GM23338 (cell line): Measurements from ENCODE around the gene SEC11C. TPM values are rescaled to one million over a fixed set of nuclear protein-coding genes. Genes with fewer than 3 reads are reported as not detected.

ENCODE experiments used
- ATAC-seq: fragments of 200-7000 bp; cut with Tn5 transposase; 3 replicates; pipeline ENCODE4 v1.9.1; 2020
- DNase-seq: peaks from one replicate; pipeline ENCODE4 v3.0.0-alpha.2; 2015; ENCODE audit warnings: low spot score
- H2AFZ ChIP-seq: fragments of 200-600 bp; sonication (generic); 2 replicates; pipeline ENCODE4 v1.8.0; 2016; ENCODE audit warnings: antibody characterized with exemption, mild to moderate bottlenecking, moderate library complexity
- H3F3A ChIP-seq: fragments of 200-600 bp; sonication (generic); replicated peaks from 2 replicates; pipeline ENCODE4 v1.8.0; 2017; ENCODE audit warnings: antibody characterized with exemption, mixed run types, low read depth
- H3K27ac ChIP-seq: fragments of 200-600 bp; sonication (generic); 2 replicates; pipeline ENCODE4 v1.6.1; 2016; ENCODE audit warnings: low read depth
- H3K27me3 ChIP-seq: fragments of 200-600 bp; sonication (generic); 2 replicates; pipeline ENCODE4 v1.8.0; 2016; ENCODE audit warnings: mild to moderate bottlenecking, mixed run types, moderate library complexity; ENCODE audit not compliant: insufficient read depth
- H3K36me3 ChIP-seq: fragments of 200-600 bp; sonication (generic); 2 replicates; pipeline ENCODE4 v1.8.0; 2016; ENCODE audit warnings: mild to moderate bottlenecking; ENCODE audit not compliant: insufficient read depth
- H3K4me1 ChIP-seq: fragments of 200-600 bp; sonication (generic); 2 replicates; pipeline ENCODE4 v1.8.0; 2016; ENCODE audit warnings: mild to moderate bottlenecking, moderate library complexity; ENCODE audit not compliant: insufficient read depth
- H3K4me2 ChIP-seq: fragments of 200-600 bp; sonication (generic); 2 replicates; pipeline ENCODE4 v1.7.1; 2017; ENCODE audit warnings: mixed run types
- H3K4me3 ChIP-seq: fragments of 200-600 bp; sonication (generic); 2 replicates; pipeline ENCODE4 v1.6.1; 2016; ENCODE audit warnings: mixed run types
- H3K79me2 ChIP-seq: fragments of 200-600 bp; sonication (generic); replicated peaks from 2 replicates; pipeline ENCODE4 v1.8.0; 2017; ENCODE audit warnings: mild to moderate bottlenecking; ENCODE audit not compliant: insufficient read depth
- H3K9me2 ChIP-seq: fragments of 200-600 bp; sonication (generic); 2 replicates; pipeline ENCODE4 v1.8.0; 2017; ENCODE audit not compliant: insufficient read depth
- H4K20me1 ChIP-seq: fragments of 200-600 bp; sonication (generic); replicated peaks from 2 replicates; pipeline ENCODE4 v1.8.0; 2017; ENCODE audit warnings: mild to moderate bottlenecking; ENCODE audit not compliant: insufficient read depth
- H3K27ac Mint-ChIP-seq: 2 replicates; pipeline ENCODE4 v1.8.0; 2020; ENCODE audit warnings: inconsistent platforms, mild to moderate bottlenecking, moderate library complexity, mixed read lengths
- H3K27me3 Mint-ChIP-seq: 3 replicates; pipeline ENCODE4 v1.8.0; 2022; ENCODE audit warnings: low read depth, mild to moderate bottlenecking, moderate library complexity, mixed read lengths, inconsistent platforms; ENCODE audit not compliant: insufficient read depth, poor library complexity
- H3K36me3 Mint-ChIP-seq: 3 replicates; pipeline ENCODE4 v1.8.0; 2021; ENCODE audit warnings: low read depth, mild to moderate bottlenecking, inconsistent platforms, moderate library complexity, mixed read lengths
- H3K4me1 Mint-ChIP-seq: 3 replicates; pipeline ENCODE4 v1.8.0; 2020; ENCODE audit warnings: mild to moderate bottlenecking, inconsistent platforms, mixed read lengths
- H3K4me3 Mint-ChIP-seq: 3 replicates; pipeline ENCODE4 v1.8.0; 2021; ENCODE audit warnings: moderate library complexity, mild to moderate bottlenecking, inconsistent platforms, mixed read lengths
- H3K9me3 Mint-ChIP-seq: 3 replicates; pipeline ENCODE4 v1.8.0; 2020; ENCODE audit warnings: moderate library complexity, mild to moderate bottlenecking, inconsistent platforms, mixed read lengths
- ETS1 ChIP-seq: IDR thresholded peaks from 2 replicates; pipeline ENCODE4 v1.6.1; 2016; ENCODE audit warnings: antibody characterized with exemption
- EZH2phosphoT487 ChIP-seq: fragments of 200-600 bp; sonication (generic); IDR thresholded peaks from one replicate; pipeline ENCODE4 v1.8.1; 2018; ENCODE audit warnings: antibody characterized with exemption; ENCODE audit not compliant: unreplicated experiment
- JUNB ChIP-seq: IDR thresholded peaks from one replicate; pipeline ENCODE4 v1.6.1; 2016; ENCODE audit warnings: antibody characterized with exemption; ENCODE audit not compliant: unreplicated experiment
- NANOG ChIP-seq: IDR thresholded peaks from 2 replicates; pipeline ENCODE4 v1.6.1; 2016; ENCODE audit warnings: antibody characterized with exemption, borderline replicate concordance
- POLR2AphosphoS5 ChIP-seq: IDR thresholded peaks from 2 replicates; pipeline ENCODE4 v1.6.1; 2016; ENCODE audit warnings: antibody characterized with exemption, low read depth
- REST ChIP-seq: IDR thresholded peaks from one replicate; pipeline ENCODE4 v1.6.1; 2018; ENCODE audit warnings: antibody characterized with exemption; ENCODE audit not compliant: unreplicated experiment
- STAT1 ChIP-seq: IDR thresholded peaks from one replicate; pipeline ENCODE4 v1.6.1; 2016; ENCODE audit warnings: antibody characterized with exemption; ENCODE audit not compliant: unreplicated experiment
- ZNF114 ChIP-seq: fragments of 250-450 bp; sonication (Bioruptor Pico); IDR thresholded peaks from 2 replicates; pipeline ENCODE4 v1.5.0; 2020; ENCODE audit warnings: mild to moderate bottlenecking, moderate library complexity
- ZNF331 ChIP-seq: fragments of 250-450 bp; sonication (Bioruptor Pico); IDR thresholded peaks from 2 replicates; pipeline ENCODE4 v1.5.0; 2020; ENCODE audit warnings: low read depth, mild to moderate bottlenecking, moderate library complexity
- polyA plus RNA-seq: library from polyadenylated mRNA; unstranded; fragments of >200 nt; fragmentation: Nextera tagmentation; extraction: Ambion mirVana; gene quantifications from 2 replicates; pipeline ENCODE4 v1.2.1, GENCODE V29; 2016
- total RNA-seq: library from RNA; depleted of rRNA; stranded (reverse); fragments of >200 nt; shearing (Covaris generic); gene quantifications from 2 replicates; pipeline ENCODE4 v1.2.3, GENCODE V29; 2014

SEC11C gene
- total and polyA plus RNA-seq, 2 experiments from 2014 or later, result 31.7 to 169 TPM

GRCh38 chr18:59144483-59144882 is 4.8 kb downstream of the SEC11C start (continued):
- TF ChIP-seq ETS1, result no peak
- TF ChIP-seq NANOG, result no peak

- no peaks in the 10 kb centered on the region for H3K36me3 Mint-ChIP-seq
- TF ChIP-seq JUNB, result no peak
- no peaks in the 10 kb centered on the region; the same call in 1 of the 2 replicates for H3K36me3 ChIP-seq
- H4K20me1 ChIP-seq, result peaks cover 11% of the 10 kb centered on the region; the same call in 1 of the 2 replicates
- no peak for DNase-seq
- no peak overlapping the region for H3K27ac ChIP-seq
- H3K9me2 ChIP-seq, result no peaks in the 10 kb centered on the region
- H3K27ac Mint-ChIP-seq, result no peak overlapping the region
- H3K9me3 Mint-ChIP-seq, result no peaks in the 10 kb centered on the region
- H3K4me3 ChIP-seq, result no peak overlapping the region
- peaks cover 22% of the 10 kb centered on the region for H3K4me1 Mint-ChIP-seq
- H3K27me3 Mint-ChIP-seq, result peaks cover 5% of the 10 kb centered on the region
- H3K4me2 ChIP-seq, result no peak overlapping the region
- H3K79me2 ChIP-seq, result peaks cover 55% of the 10 kb centered on the region
- no peak for ATAC-seq
- H3K4me3 Mint-ChIP-seq, result no peak overlapping the region
- H2AFZ ChIP-seq, result no peak overlapping the region
- H3K4me1 ChIP-seq, result peaks cover 19% of the 10 kb centered on the region
- H3F3A ChIP-seq, result no peaks in the 10 kb centered on the region
- no peaks in the 10 kb centered on the region for H3K27me3 ChIP-seq
Observed at GRCh38 chr18:59145055-59145454, 5.4 kb downstream of the SEC11C start.

- no peaks in the 10 kb centered on the region for H3K27me3 ChIP-seq
- no peak overlapping the region for H3K27ac ChIP-seq
- no peak overlapping the region for H3K4me2 ChIP-seq
- Mint-ChIP-seq H3K4me3 (no peak overlapping the region), H3K9me3 (no peaks in the 10 kb centered on the region), H3K4me1 (peaks cover 2% of the 10 kb centered on the region), H3K27me3 (peaks cover 5% of the 10 kb centered on the region), H3K36me3 (peaks cover 2% of the 10 kb centered on the region; the same call in 1 of the 3 replicates), H3K27ac (no peak overlapping the region)
- peaks cover 3% of the 10 kb centered on the region; the same call in 1 of the 2 replicates for H4K20me1 ChIP-seq
- no peaks in the 10 kb centered on the region for H3F3A ChIP-seq
- peaks cover 26% of the 10 kb centered on the region for H3K79me2 ChIP-seq
- DNase-seq, result no peak
- ATAC-seq, result no peak
- no peak overlapping the region for H3K4me3 ChIP-seq
- H3K36me3 ChIP-seq, result no peaks in the 10 kb centered on the region
- no peaks in the 10 kb centered on the region for H3K9me2 ChIP-seq
- TF ChIP-seq ZNF114 (CRISPR knock-in tag) (no peak), ETS1 (no peak), NANOG (no peak), POLR2AphosphoS5 (no peak), JUNB (no peak), EZH2phosphoT487 (no peak), REST (no peak), STAT1 (no peak), ZNF331 (CRISPR knock-in tag) (no peak)
- H2AFZ ChIP-seq, result no peak overlapping the region
- no peaks in the 10 kb centered on the region; the same call in 1 of the 2 replicates for H3K4me1 ChIP-seq
Observed at GRCh38 chr18:59148192-59148591, 8.5 kb downstream of the SEC11C start.
